Nephron progenitor cell (in vitro differentiated cells): ENCODE results near the gene E2F6.

Experiments used
- DNase-seq: peaks from one replicate; pipeline ENCODE4 v3.0.0; 2021
- H3K27ac Mint-ChIP-seq: 2 replicates; pipeline ENCODE4 v1.8.0; 2021; ENCODE audit warnings: mild to moderate bottlenecking, moderate library complexity, mixed read lengths
- H3K27me3 Mint-ChIP-seq: 2 replicates; pipeline ENCODE4 v1.8.0; 2021; ENCODE audit warnings: mild to moderate bottlenecking, low read depth, mixed read lengths; ENCODE audit not compliant: poor library complexity
- H3K36me3 Mint-ChIP-seq: 2 replicates; pipeline ENCODE4 v1.8.0; 2021; ENCODE audit warnings: low read depth, mixed read lengths
- H3K4me1 Mint-ChIP-seq: 2 replicates; pipeline ENCODE4 v1.8.0; 2021; ENCODE audit warnings: mixed read lengths
- H3K4me3 Mint-ChIP-seq: 2 replicates; pipeline ENCODE4 v1.8.0; 2021; ENCODE audit warnings: mild to moderate bottlenecking, moderate library complexity, mixed read lengths
- H3K9me3 Mint-ChIP-seq: 2 replicates; pipeline ENCODE4 v1.8.0; 2021; ENCODE audit warnings: mild to moderate bottlenecking, moderate library complexity, mixed read lengths
- CTCF ChIP-seq: fragments of 200-600 bp; sonication (generic); IDR thresholded peaks from 2 replicates; pipeline ENCODE4 v1.5.0; 2021; ENCODE audit warnings: antibody characterized with exemption

Gene E2F6

GRCh38 chr2:11446733-11447248, 19.2 kb downstream of the E2F6 start:
- Mint-ChIP-seq H3K36me3 (peaks cover 63% of the 10 kb centered on the region), H3K27me3 (no peaks in the 10 kb centered on the region), H3K4me3 (no peak overlapping the region), H3K27ac (peak overlapping the region; percentile 72), H3K4me1 (no peaks in the 10 kb centered on the region), H3K9me3 (peaks cover 14% of the 10 kb centered on the region)
- peak; percentile 69 for DNase-seq
- TF ChIP-seq CTCF = peak; percentile 88

- H3K4me3 Mint-ChIP-seq = no peak overlapping the region
- peaks cover 27% of the 10 kb centered on the region for H3K9me3 Mint-ChIP-seq
- no peak overlapping the region for H3K27ac Mint-ChIP-seq
- TF ChIP-seq CTCF = no peak
- no peaks in the 10 kb centered on the region for H3K4me1 Mint-ChIP-seq
- H3K27me3 Mint-ChIP-seq = no peaks in the 10 kb centered on the region
- no peak for DNase-seq
- peaks cover 67% of the 10 kb centered on the region for H3K36me3 Mint-ChIP-seq
These were observed 21.2 kb downstream of the E2F6 start for GRCh38 chr2:11444737-11445136.

GRCh38 chr2:11438555-11439080, 27.3 kb downstream of the E2F6 start:
- peaks cover 49% of the 10 kb centered on the region for H3K9me3 Mint-ChIP-seq
- no peak for TF ChIP-seq CTCF
- no peak overlapping the region for H3K4me3 Mint-ChIP-seq

GRCh38 chr2:11437602-11438001, 28.4 kb downstream of the E2F6 start:
- TF ChIP-seq CTCF = no peak
- Mint-ChIP-seq H3K4me3 (no peak overlapping the region), H3K27me3 (peaks cover 5% of the 10 kb centered on the region), H3K36me3 (peaks cover 83% of the 10 kb centered on the region), H3K9me3 (peaks cover 47% of the 10 kb centered on the region), H3K4me1 (peaks cover 5% of the 10 kb centered on the region), H3K27ac (no peak overlapping the region)
- DNase-seq = no peak

More at GRCh38 chr2:11438555-11439080, 27.3 kb downstream of the E2F6 start:
- H3K27ac Mint-ChIP-seq = peak overlapping the region; percentile 39
- peaks cover 85% of the 10 kb centered on the region for H3K36me3 Mint-ChIP-seq
- no peak for DNase-seq
- peaks cover 5% of the 10 kb centered on the region for H3K27me3 Mint-ChIP-seq
- peaks cover 5% of the 10 kb centered on the region for H3K4me1 Mint-ChIP-seq

GRCh38 chr2:11435036-11435435, 30.9 kb downstream of the E2F6 start:
- no peak for DNase-seq
- Mint-ChIP-seq H3K27me3 (peaks cover 7% of the 10 kb centered on the region), H3K9me3 (peaks cover 37% of the 10 kb centered on the region), H3K4me1 (peaks cover 11% of the 10 kb centered on the region), H3K36me3 (peaks cover 76% of the 10 kb centered on the region), H3K27ac (no peak overlapping the region), H3K4me3 (no peak overlapping the region)
- TF ChIP-seq CTCF = no peak

- Mint-ChIP-seq H3K36me3 (peaks cover 70% of the 10 kb centered on the region), H3K9me3 (peaks cover 32% of the 10 kb centered on the region), H3K4me3 (no peak overlapping the region), H3K27ac (peak overlapping the region; percentile 18), H3K27me3 (peaks cover 7% of the 10 kb centered on the region), H3K4me1 (peaks cover 11% of the 10 kb centered on the region)
- DNase-seq = no peak
- TF ChIP-seq CTCF = no peak
These were observed 31.5 kb downstream of the E2F6 start for GRCh38 chr2:11434443-11434842.
